Activated CD8-positive, alpha-beta memory T cell treated with anti-CD3 and anti-CD28 coated beads for 4 hours (primary cell): ENCODE data around the gene OR51B6.
"Not testable (repeated sequence)": the region's sequence is repeated elsewhere in the genome, so short reads cannot be mapped to it uniquely, and the experiment has no call there.

Experiments
- DNase-seq, 2 donors: peaks; one replicate each; pipeline ENCODE4 v3.0.0-alpha.2; 2020; ENCODE audit warnings: low read depth in 2 of 2

The OR51B6 gene

DNA sequence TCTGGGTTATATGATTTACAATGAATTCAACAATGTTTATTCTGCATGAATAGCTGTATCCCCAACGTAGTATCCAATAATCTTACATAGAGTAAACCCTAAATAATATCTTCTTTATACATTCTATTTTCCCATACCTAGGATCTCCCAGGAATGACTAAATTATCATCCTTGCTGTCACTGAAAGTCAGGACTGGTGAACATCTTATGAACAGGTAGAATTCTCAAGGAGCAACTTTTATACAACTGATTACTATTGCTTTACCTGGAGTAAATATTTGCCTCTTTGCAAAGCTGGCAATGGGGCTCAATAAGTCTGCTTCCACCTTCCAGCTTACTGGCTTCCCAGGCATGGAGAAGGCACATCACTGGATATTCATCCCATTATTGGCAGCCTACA, at the start of gene OR51B6:
OR51B6 (plus strand) TSS at position 301 of the 400 bp plus-strand sequence; CDS start at position 301, 0 bp downstream.
- no peak for DNase-seq

GRCh38 chr11:5301846-5302245, 49.5 kb upstream of the OR51B6 start, which contains the start of gene OR51B4:
TSS of gene OR51B4 (minus strand) at chr11:5301946. CDS start at chr11:5301946, 0 bp downstream.
- DNase-seq, result no peak

GRCh38 chr11:5303626-5304025, 47.7 kb upstream of the OR51B6 start:
- DNase-seq, result no peak

DNA sequence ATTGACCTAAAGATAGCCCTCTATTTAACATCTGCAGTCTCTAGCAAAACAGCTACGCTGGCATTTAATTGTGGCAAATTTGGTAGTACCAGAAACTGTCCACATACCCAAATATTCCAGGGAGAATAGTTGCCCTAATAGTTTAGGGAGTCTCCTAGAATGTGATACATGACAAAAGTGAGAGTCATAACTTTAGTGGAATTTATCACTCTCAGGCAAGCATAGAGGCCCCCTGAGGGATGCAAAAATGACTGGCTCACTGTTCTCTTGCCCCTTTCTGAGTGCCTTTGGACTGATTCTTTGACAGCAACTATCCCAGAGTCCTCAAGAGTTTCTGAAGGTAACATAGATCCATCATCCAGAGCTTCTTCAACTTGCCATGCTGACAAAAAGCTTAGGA, 47.3 kb upstream of the OR51B6 start:
- DNase-seq, result no peak

- no peak for DNase-seq
Measured at GRCh38 chr11:5307256-5308019, 43.9 kb upstream of the OR51B6 start.

GRCh38 chr11:5310423-5310822, 40.9 kb upstream of the OR51B6 start:
- no peak for DNase-seq

DNA sequence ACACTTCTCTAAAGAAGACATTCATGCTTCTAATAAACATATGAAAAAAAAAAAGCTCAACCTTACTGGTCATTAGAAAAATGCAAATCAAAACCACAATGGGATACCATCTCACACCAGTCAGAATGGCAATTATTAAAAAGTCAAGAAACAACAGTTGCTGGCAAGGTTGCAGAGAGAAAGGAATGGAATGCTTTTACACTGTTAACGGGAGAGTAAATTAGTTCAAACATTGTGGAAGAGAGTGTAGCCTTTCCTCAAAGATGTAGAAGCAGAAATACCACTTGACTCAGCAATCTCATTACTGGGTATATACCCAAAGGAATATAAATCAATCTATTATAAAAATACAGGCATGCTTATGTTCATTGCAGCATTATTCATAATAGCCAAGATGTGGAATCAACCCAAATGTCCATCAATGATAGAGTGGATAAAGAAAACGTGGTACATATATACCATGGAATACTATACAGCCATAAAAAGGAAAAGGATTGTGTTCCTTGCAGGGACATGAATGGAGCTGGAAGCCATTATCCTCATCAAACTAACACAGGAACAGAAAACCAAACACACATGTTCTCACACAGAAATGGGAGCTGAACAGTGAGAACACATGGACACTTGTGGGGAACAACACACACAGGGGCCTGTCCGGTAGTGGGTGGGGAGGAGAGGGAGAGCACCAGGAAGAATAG, 37.8 kb upstream of the OR51B6 start:
- DNase-seq, result not testable (repeated sequence)

DNA sequence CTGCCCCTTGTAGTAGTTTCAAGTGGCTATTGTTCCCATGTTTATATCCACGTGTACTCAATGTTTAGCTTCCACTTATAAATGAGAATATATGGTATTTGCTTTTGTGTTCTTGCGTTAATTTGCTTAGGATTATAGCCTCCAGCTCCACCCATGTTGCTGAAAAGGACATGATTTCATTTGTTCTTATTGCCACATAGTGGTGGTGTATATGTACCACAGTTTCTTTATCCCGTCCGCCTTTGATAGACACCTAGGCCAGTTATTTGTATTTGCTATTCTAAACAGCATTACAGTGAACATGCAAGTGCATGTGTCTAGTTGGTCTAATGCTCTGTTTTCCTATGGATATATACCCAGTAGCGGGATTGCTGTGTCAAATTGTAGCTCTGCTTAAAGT, 34.0 kb upstream of the OR51B6 start:
- no peak for DNase-seq

DNA sequence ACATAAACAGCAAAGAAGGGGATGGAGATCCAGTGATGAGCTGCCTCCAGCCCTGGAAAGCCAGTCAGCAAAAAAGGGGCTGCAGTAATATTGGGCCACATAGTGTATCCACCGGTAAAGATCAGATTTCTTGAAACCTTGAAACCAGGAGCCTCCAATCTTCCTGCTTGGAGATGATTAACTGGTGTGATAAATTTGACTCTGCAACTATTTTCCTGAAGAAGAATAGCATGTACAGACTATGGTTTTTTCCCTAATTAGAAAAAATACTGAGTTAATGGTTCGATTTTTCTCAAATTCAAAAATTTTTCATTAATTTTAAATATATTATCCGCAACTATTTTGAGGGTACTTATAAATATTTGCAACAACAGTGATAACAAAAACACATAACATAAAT, 27.1 kb upstream of the OR51B6 start, which contains the start of gene OR51B2:
OR51B2 (minus strand) TSS at position 101 of the 400 bp plus-strand sequence; CDS start at position 101, 0 bp downstream.
- DNase-seq, result no peak

- DNase-seq, result no peak
Measured at GRCh38 chr11:5335170-5335569, 16.1 kb upstream of the OR51B6 start.

- DNase-seq, result no peak
Measured at GRCh38 chr11:5336331-5336730, 15.0 kb upstream of the OR51B6 start.

- DNase-seq, result not testable (repeated sequence)
Measured at GRCh38 chr11:5337253-5337652, 14.1 kb upstream of the OR51B6 start.

- DNase-seq, result no peak
Measured at GRCh38 chr11:5339771-5340322, 11.5 kb upstream of the OR51B6 start.

- DNase-seq, result no peak
Measured at GRCh38 chr11:5343474-5344335, 7.6 kb upstream of the OR51B6 start, which contains the start of gene OR51B5. TSS of gene OR51B5 (minus strand) at chr11:5343524. CDS start at chr11:5343524, 0 bp downstream.

DNA sequence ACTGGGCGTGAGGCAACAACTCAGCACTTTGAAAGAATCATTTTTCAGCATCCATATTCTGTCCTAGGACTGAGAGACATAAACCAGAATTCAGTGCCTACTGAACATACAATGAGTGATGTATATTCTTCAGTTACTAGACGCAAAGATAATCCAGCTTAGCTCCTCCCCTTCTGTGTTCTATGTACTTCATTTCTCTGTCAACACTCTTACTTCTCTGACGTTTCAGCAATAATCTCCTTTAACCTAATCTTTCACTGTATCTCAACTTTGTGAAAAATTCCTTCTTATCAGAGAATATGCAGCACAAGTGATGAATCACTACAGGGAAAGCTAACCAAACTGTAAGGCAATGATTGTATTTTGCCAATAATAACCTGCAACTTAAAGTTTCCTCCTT, 5.5 kb upstream of the OR51B6 start:
- no peak for DNase-seq

DNA sequence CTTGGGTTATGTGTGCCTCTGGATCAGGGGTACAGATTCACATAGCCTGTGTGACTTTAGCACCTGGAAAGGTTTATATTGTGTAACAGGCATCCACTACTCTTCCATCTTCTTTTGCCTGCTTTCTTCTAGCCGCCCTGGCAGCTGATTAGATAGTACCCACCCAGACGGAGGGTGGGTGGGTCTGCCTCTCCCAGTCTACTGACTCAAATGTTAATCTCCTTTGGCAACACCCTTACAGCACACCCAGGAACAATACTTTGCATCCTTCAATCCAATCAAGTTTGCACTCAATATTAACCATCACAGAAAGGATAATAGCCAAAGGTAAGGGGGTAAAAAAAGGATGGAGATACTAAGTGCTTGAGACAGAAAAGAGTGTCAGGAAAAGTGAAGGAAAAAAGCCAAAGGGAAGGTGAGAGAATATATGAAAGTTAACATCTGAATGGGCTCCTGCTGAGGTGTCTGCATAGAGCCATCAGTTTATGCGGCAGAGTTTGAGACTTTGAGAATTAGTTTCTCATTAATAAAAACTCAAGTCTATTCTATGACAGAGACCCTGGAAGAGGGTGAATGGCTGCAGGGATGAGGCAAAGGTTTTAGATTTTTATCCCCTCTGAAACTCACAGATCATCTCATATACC, 2.6 kb upstream of the OR51B6 start:
- no peak for DNase-seq

- no peak for DNase-seq
Measured at GRCh38 chr11:5349550-5349949, 1.8 kb upstream of the OR51B6 start.

DNA sequence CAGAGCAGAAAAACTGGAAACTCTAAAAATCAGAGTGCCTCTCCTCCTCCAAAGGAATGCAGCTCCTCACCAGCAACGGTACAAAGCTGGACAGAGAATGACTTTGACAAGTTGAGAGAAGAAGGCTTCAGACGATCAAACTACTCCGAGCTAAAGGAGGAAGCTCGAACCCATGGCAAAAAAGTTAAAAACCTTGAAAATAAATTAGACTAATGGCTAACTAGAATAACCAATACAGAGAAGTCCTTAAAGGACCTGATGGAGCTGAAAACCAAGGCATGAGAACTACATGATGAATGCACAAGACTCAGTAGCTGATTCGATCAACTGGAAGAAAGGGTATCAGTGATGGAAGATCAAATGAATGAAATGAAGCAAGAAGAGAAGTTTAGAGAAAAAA, 4.7 kb downstream of the OR51B6 start:
- DNase-seq, result not testable (repeated sequence)

DNA sequence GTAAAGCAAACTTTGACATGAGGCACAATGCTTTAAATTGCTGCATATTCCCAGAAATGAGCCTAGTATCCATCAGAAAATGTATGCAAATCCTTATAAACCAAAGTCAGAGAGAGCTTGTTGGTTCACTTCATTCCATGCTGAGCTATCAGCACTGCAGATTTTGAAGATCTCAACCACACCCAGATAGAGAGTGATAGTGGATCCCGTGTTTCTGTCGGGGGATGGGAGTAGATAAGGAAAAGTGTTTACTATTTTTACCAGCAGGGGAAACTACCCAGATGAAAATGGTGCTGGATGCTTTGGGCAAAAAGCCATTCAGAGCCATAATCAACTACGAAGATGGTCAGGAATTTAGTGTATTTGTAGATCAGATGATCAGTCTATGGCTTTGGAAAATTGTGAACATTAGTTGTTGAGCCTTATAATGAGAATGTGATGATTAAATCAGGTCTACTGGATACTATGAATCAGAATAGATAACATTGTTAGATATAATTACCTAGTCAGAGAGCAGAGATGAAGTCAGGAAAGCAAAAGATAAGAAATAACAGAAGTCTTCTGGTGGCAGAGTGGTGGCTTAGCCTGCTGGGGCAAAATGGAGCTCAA, 10.8 kb downstream of the OR51B6 start:
- no peak for DNase-seq

GRCh38 chr11:5363679-5364078, 12.4 kb downstream of the OR51B6 start:
- no peak for DNase-seq

DNA sequence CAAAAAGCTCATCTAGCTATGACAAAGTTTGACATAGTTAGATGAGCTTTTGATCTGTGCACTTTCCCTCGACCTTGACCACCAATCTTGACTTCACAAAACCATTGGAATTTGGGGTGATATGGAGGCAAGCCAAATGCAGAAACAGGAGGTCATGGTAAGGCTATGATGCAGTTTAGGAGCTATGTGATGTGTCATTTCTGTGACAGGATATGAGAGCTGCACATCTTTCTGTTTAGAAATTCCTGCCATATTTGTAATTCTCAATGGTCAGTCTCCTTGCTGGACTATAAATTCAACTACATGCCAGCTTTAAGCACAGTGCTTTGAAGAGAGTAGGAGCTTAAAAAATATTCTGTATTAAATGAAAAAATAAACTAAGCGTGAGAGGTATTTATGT, 12.9 kb downstream of the OR51B6 start:
- no peak for DNase-seq
